Left cardiac atrium (tissue), 4 donors: ENCODE measurements around the gene TXNDC12. TPM values are rescaled to one million over a fixed set of nuclear protein-coding genes. Genes with fewer than 3 reads are reported as not detected.
A peak's percentile ranks its signal among the peaks of the same experiment; 100 is the strongest.
"Not testable (repeated sequence)": the region's sequence is repeated elsewhere in the genome, so short reads cannot be mapped to it uniquely, and the experiment has no call there.

Source experiments
- ATAC-seq, 2 donors: fragments of 200-7000 bp; cut with Tn5 transposase; one replicate each; pipeline ENCODE4 v1.9.1; 2020; ENCODE audit warnings: mild to moderate bottlenecking in 2 of 2, moderate library complexity in 2 of 2
- DNase-seq: peaks from one replicate; pipeline ENCODE4 v3.0.0-alpha.2; 2020
- intact Hi-C, 2 donors: fragments of 100-400 bp; cut with DNase I; formaldehyde crosslinking; loops; one replicate each; pipeline versions ENCODE4 v1.14.1 to v1.15.1; 2022 to 2023
- long read RNA-seq: library from polyadenylated mRNA; unstranded; transcript quantifications from one replicate; pipeline ENCODE4 v2.0.0, GENCODE V29; 2021
- total RNA-seq, 2 donors: library from RNA; stranded (reverse); fragmentation: NEBNext Ultra II Directional; extraction: Animal tissue kit (Norgen Biotek cat#: 25700); gene quantifications; one replicate each; pipeline ENCODE4 v1.2.1, GENCODE V29; 2021
- donor health status: DM: no; HTN: yes; CAD: no.
- donor health status: DM: no; HTN: yes; CAD: no; lungs with severe emphysema.
- donor health status: DM: yes; HTN: yes; CAD: no.
- donor health status: Dilated cardiomyopathy.

The TXNDC12 gene
- 10 to 100 TPM; 29.9 to 38.7 TPM for total RNA-seq
- long read RNA-seq, transcript TXNDC12-201 (7 exons, 2,396 nt), result major isoform, 35 of 37 reads
- long read RNA-seq, partial matches to known transcripts, result 2 of 37 reads
- long read RNA-seq, other reads (novel, unspliced or antisense), result 0 of 37 reads

- DNase-seq (peak; percentile 85), ATAC-seq (peak; percentile 87 to 90)
- intact Hi-C loops, result no loop called here
Observed at GRCh38 chr1:52055066-52055865, at the start of gene TXNDC12. Gene TXNDC12, minus strand, starts transcription at chr1:52055191. Its CDS starts 95 bp downstream, at chr1:52055096.

GRCh38 chr1:52102336-52103013, 47.5 kb upstream of the TXNDC12 start:
- DNase-seq (no peak), ATAC-seq (no peak)
- intact Hi-C loops, result no loop called here

GRCh38 chr1:52098139-52098871, 43.3 kb upstream of the TXNDC12 start:
- intact Hi-C loops, result no loop called here
- ATAC-seq (no peak), DNase-seq (no peak)

GRCh38 chr1:52096216-52096615, 41.2 kb upstream of the TXNDC12 start:
- DNase-seq (no peak), ATAC-seq (no peak)
- intact Hi-C loops, result no loop called here

- DNase-seq, ATAC-seq, intact Hi-C loops: not testable (repeated sequence)
Observed at GRCh38 chr1:52094300-52094699, 39.3 kb upstream of the TXNDC12 start.

- intact Hi-C loops, ATAC-seq, DNase-seq: not testable (repeated sequence)
Observed at GRCh38 chr1:52087892-52088291, 32.9 kb upstream of the TXNDC12 start.

GRCh38 chr1:52080014-52080415, 25.0 kb upstream of the TXNDC12 start:
- DNase-seq (no peak), ATAC-seq (no peak)
- intact Hi-C loops, result no loop called here

- intact Hi-C loops, ATAC-seq: not testable (repeated sequence)
Observed at GRCh38 chr1:52077277-52077676, 22.3 kb upstream of the TXNDC12 start.

GRCh38 chr1:52072291-52072690, 17.3 kb upstream of the TXNDC12 start:
- intact Hi-C loops, result no loop called here
- DNase-seq (no peak), ATAC-seq (no peak)

More at GRCh38 chr1:52077277-52077676, 22.3 kb upstream of the TXNDC12 start:
- DNase-seq, result not testable (repeated sequence)

GRCh38 chr1:52070704-52071103, 15.7 kb upstream of the TXNDC12 start:
- DNase-seq (no peak), ATAC-seq (no peak)
- intact Hi-C loops, result no loop called here

- intact Hi-C loops, result no loop called here
- no peak for DNase-seq
- ATAC-seq, result no peak
Observed at GRCh38 chr1:52063192-52063591, 8.2 kb upstream of the TXNDC12 start.

GRCh38 chr1:52060822-52061221, 5.8 kb upstream of the TXNDC12 start:
- intact Hi-C loops, result no loop called here
- DNase-seq (no peak), ATAC-seq (no peak)

GRCh38 chr1:52059888-52060287, 4.9 kb upstream of the TXNDC12 start:
- DNase-seq (no peak), ATAC-seq (no peak)
- intact Hi-C loops, result no loop called here

GRCh38 chr1:52059321-52059720, 4.3 kb upstream of the TXNDC12 start:
- DNase-seq (no peak), ATAC-seq (no peak)
- intact Hi-C loops, result no loop called here

- intact Hi-C loops, result no loop called here
Observed at GRCh38 chr1:52057876-52058415, 3.0 kb upstream of the TXNDC12 start.

GRCh38 chr1:52057255-52057654, 2.3 kb upstream of the TXNDC12 start:
- ATAC-seq, result no peak
- intact Hi-C loops, result no loop called here
- DNase-seq, result no peak

More at GRCh38 chr1:52057876-52058415, 3.0 kb upstream of the TXNDC12 start:
- DNase-seq (no peak), ATAC-seq (no peak)

GRCh38 chr1:52056937-52057231, 1.9 kb upstream of the TXNDC12 start:
- no peak for DNase-seq
- ATAC-seq, result no peak
- intact Hi-C loops, result no loop called here

- ATAC-seq (peak; percentile 98), DNase-seq (peak; percentile 97)
- intact Hi-C loops, result no loop called here
Observed at GRCh38 chr1:52056163-52056936, 1.4 kb upstream of the TXNDC12 start, which contains the start of gene BTF3L4. Gene BTF3L4, plus strand, starts transcription at chr1:52056295. Its CDS starts 3,553 bp downstream, at chr1:52059848.

GRCh38 chr1:52055866-52056162, 823 bp upstream of the TXNDC12 start:
- intact Hi-C loops, result no loop called here
- DNase-seq, result no peak

More at GRCh38 chr1:52055866-52056162, 823 bp upstream of the TXNDC12 start:
- no peak for ATAC-seq
